Prostate gland (tissue), 2 donors: Measurements from ENCODE around the gene CELF4. TPM values are rescaled to one million over a fixed set of nuclear protein-coding genes. Genes with fewer than 3 reads are reported as not detected.

ENCODE experiments used
- DNase-seq: peaks from one replicate; pipeline ENCODE4 v3.0.0-alpha.2; 2019; ENCODE audit warnings: low spot score
- H3K27ac ChIP-seq, 2 donors: fragments of 200-600 bp; sonication (generic); 2 replicates each; pipeline ENCODE4 v1.5.1; 2017 to 2019
- H3K27me3 ChIP-seq: fragments of 200-600 bp; sonication (generic); replicated peaks from 2 replicates; pipeline ENCODE4 v1.5.1; 2019; ENCODE audit not compliant: insufficient read depth
- H3K36me3 ChIP-seq, 2 donors: fragments of 200-600 bp; sonication (generic); 1 replicate in 1 of 2; 2 replicates in 1 of 2; pipeline versions ENCODE4 v1.5.1 to v1.8.1; 2017 to 2019
- H3K4me1 ChIP-seq: fragments of 200-600 bp; sonication (generic); replicated peaks from 2 replicates; pipeline ENCODE4 v1.5.1; 2019
- H3K4me3 ChIP-seq, 2 donors: fragments of 200-600 bp; sonication (generic); 2 replicates each; pipeline ENCODE4 v1.5.1; 2017 to 2019
- H3K9me3 ChIP-seq: fragments of 200-600 bp; sonication (generic); 2 replicates; pipeline ENCODE4 v1.5.1; 2017
- POLR2A ChIP-seq: fragments of 450-650 bp; IDR thresholded peaks from one replicate; pipeline ENCODE4 v1.6.1; 2016; ENCODE audit warnings: antibody characterized with exemption, mild to moderate bottlenecking
- POLR2AphosphoS5 ChIP-seq: sonication (generic); formaldehyde crosslinking; IDR thresholded peaks from one replicate; pipeline ENCODE4 v1.6.1; 2017; ENCODE audit warnings: antibody characterized with exemption
- WGBS: methylation state at CpG from one replicate; pipeline ENCODE4 v1.1.5; 2018; 5-methylcytosine and 5-hydroxymethylcytosine counted together
- intact Hi-C: fragments of 100-400 bp; cut with DNase I; formaldehyde crosslinking; loops from one replicate; pipeline ENCODE4 v1.14.2; 2022
- total RNA-seq, 2 donors: library from RNA; depleted of rRNA; stranded (reverse); fragments of >200 nt; gene quantifications; one replicate each; pipeline ENCODE4 v1.1.0, GENCODE V29; 2016
- TF ChIP-seq, protein P1 (sequence below), 4 experiments: fragments of 200-600 bp in 2 of 4; fragments of 450-650 bp in 2 of 4; sonication (generic) in 2 of 4; IDR thresholded peaks; 1 replicate in 3 of 4; 2 replicates in 1 of 4; pipeline ENCODE4 v1.5.1; 2016 to 2019; ENCODE audit warnings: antibody characterized with exemption in 4 of 4, mild to moderate bottlenecking in 2 of 4, moderate library complexity in 2 of 4

Gene CELF4
- total RNA-seq, 2 donors from 2014 or later = 7.8 to 8.5 TPM

DNA sequence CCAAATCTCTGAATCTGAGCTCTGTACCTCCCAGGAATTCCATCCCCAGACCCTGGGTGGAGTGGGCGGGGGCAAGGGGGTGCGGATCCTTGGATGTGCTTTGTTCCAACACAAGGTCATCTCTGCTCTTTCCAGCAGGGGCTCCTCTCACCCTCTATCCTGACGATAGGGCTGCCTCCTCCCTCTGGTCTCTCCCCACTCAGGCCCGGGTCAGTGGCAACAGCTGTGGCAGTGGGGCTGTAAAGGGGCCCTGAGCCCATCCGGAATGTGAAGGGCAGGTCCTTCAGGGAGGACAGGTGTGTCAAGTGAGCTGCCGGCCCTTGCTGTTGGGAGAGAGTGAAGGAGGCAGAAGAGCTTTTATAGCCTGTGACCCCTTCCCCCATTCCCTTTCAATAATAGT, 167.8 kb downstream of the CELF4 start:
- Histone ChIP-seq H3K4me1 (no peaks in the 10 kb centered on the region), H3K9me3 (no peaks in the 10 kb centered on the region), H3K4me3 (no peak overlapping the region), H3K36me3 (no peaks in the 10 kb centered on the region), H3K27me3 (no peaks in the 10 kb centered on the region), H3K27ac (no peak overlapping the region)
- intact Hi-C loops = no loop called here
- 83% methylated on average over 6 of the region's 6 CpGs for WGBS
- no peak for DNase-seq
- TF ChIP-seq POLR2AphosphoS5 = no peak
- TF ChIP-seq, protein P1, sequence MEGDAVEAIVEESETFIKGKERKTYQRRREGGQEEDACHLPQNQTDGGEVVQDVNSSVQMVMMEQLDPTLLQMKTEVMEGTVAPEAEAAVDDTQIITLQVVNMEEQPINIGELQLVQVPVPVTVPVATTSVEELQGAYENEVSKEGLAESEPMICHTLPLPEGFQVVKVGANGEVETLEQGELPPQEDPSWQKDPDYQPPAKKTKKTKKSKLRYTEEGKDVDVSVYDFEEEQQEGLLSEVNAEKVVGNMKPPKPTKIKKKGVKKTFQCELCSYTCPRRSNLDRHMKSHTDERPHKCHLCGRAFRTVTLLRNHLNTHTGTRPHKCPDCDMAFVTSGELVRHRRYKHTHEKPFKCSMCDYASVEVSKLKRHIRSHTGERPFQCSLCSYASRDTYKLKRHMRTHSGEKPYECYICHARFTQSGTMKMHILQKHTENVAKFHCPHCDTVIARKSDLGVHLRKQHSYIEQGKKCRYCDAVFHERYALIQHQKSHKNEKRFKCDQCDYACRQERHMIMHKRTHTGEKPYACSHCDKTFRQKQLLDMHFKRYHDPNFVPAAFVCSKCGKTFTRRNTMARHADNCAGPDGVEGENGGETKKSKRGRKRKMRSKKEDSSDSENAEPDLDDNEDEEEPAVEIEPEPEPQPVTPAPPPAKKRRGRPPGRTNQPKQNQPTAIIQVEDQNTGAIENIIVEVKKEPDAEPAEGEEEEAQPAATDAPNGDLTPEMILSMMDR (IDR thresholded peaks at IDR 0.05) = no peak
- TF ChIP-seq POLR2A = no peak

DNA sequence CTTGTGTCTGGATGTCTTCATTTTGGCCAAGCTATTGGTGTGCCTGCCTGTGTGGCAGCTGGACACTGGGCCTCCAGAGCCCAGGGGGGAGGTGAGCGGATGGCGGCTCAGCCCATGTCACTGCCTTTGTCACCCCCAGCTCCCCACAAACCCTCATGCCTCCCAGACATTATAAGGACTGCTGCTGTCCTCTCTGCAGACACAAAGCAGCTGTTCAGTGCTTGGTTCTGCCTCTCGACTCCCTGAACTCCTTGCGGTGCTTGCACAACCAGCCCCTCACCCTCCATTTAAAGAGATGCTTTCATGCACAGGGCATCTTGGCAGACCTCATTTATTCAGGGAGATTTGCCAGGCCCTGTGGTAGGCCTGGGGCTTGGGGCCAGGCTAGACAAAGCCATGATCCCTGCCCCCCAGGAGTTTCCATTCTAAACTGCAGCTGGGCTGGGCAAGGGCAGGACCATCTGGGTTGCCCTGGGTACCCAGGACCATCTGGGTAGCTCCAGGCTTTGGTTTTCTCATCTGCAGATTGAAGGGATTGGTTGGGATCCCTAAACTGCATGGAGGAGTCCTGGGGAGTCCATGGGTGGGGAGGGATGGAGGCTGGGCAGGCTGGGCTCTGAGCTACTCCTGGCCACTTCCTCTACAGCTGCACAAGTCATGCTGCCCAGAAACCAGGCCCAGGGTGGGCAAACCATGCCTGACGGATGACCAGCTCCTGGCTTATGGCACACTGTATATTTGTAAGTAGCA, 168.5 kb downstream of the CELF4 start:
- Histone ChIP-seq H3K9me3 (no peaks in the 10 kb centered on the region), H3K4me1 (no peaks in the 10 kb centered on the region), H3K4me3 (no peak overlapping the region), H3K36me3 (no peaks in the 10 kb centered on the region), H3K27me3 (no peaks in the 10 kb centered on the region), H3K27ac (no peak overlapping the region)
- WGBS = 79% methylated on average over 5 of the region's 5 CpGs
- intact Hi-C loops = no loop called here
- TF ChIP-seq POLR2AphosphoS5 (no peak), POLR2A (no peak)
- TF ChIP-seq, protein P1 (IDR thresholded peaks at IDR 0.05) = no peak
- no peak for DNase-seq

DNA sequence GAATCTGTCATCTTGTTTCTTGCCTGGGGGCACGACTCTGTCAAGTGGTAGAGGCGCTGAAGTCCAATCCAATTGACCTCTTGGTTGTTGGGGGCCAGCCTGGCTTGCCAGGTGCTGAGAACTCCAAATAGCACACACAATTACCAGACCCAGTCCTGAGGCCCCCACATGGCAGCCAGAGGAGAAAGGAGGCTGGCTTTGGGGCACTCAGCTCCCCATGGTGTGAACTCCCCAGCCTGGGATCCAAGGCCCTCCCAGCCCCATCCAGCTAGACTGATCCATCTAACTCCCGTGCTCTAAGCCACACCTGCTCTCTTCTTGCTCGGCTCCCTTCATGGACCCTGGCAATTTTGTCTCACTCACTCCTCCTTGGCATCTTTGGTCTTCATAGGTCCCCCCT, 170.0 kb downstream of the CELF4 start:
- H3K27me3 ChIP-seq = no peaks in the 10 kb centered on the region
- intact Hi-C loops = no loop called here
- no peak for DNase-seq
- 95% methylated on average over 4 of the region's 4 CpGs for WGBS
- H3K27ac ChIP-seq = no peak overlapping the region
- H3K9me3 ChIP-seq = no peaks in the 10 kb centered on the region
- TF ChIP-seq, protein P1 (IDR thresholded peaks at IDR 0.05) = no peak
- no peak for TF ChIP-seq POLR2A
- TF ChIP-seq POLR2AphosphoS5 = no peak
- no peak overlapping the region for H3K4me3 ChIP-seq
- H3K4me1 ChIP-seq = no peaks in the 10 kb centered on the region
- H3K36me3 ChIP-seq = no peaks in the 10 kb centered on the region

DNA sequence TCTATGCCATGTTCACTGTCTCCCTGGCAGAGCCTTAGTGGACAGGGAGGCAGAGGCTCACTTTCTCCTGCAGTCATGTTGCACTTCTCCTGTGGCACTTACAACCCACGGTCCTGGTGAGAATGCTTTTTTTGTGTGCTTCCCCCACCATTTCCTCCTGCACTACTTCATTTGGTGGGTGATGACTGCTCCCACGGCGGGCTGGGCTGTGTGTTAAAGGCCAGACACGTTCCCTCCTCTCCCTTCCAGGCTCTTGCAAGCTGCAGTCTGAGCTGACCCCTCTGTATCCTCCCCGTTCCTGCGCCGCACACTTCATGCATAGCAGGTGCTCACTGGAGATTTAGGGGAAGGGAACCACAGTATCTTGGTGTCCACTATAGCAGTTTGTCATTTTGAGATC, 170.5 kb downstream of the CELF4 start:
- no peaks in the 10 kb centered on the region for H3K9me3 ChIP-seq
- H3K4me1 ChIP-seq = no peaks in the 10 kb centered on the region
- no peak overlapping the region for H3K27ac ChIP-seq
- H3K36me3 ChIP-seq = no peaks in the 10 kb centered on the region
- H3K27me3 ChIP-seq = no peaks in the 10 kb centered on the region
- DNase-seq = no peak
- no peak overlapping the region for H3K4me3 ChIP-seq
- TF ChIP-seq, protein P1 (IDR thresholded peaks at IDR 0.05) = no peak
- TF ChIP-seq POLR2A = no peak
- no peak for TF ChIP-seq POLR2AphosphoS5
- intact Hi-C loops = no loop called here
- 92% methylated on average over 7 of the region's 7 CpGs for WGBS

DNA sequence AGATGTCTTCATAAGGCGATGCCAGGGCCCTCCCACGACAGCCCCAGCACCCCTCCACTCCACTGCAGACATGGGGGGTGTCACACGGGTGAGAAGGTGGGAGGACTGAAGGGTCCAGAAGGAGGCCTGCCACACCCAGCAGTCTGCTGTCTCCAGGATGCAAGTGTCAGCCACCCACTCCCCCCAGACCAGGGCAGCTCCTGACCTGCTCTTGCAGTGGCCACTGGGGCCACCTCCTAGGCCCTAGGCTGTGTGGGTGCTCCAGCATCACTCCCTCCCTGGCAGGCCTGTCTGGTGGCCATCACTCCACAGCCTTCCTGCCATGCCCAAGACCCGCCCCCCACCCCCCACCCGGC, 171.0 kb downstream of the CELF4 start:
- intact Hi-C loops = no loop called here
- H3K27ac ChIP-seq = no peak overlapping the region
- 61% methylated on average over 5 of the region's 5 CpGs for WGBS
- peak overlapping the region in 1 of 2 donors; percentile 32 for H3K4me3 ChIP-seq
- no peak for DNase-seq
- no peaks in the 10 kb centered on the region for H3K9me3 ChIP-seq
- H3K27me3 ChIP-seq = no peaks in the 10 kb centered on the region
- no peaks in the 10 kb centered on the region for H3K4me1 ChIP-seq
- no peak for TF ChIP-seq POLR2A
- TF ChIP-seq, protein P1 (IDR thresholded peaks at IDR 0.05) = no peak
- no peak for TF ChIP-seq POLR2AphosphoS5
- no peaks in the 10 kb centered on the region for H3K36me3 ChIP-seq
